Hepatocyte (in vitro differentiated cells): ENCODE data around the gene GPHN. TPM values are rescaled to one million over a fixed set of nuclear protein-coding genes. Genes with fewer than 3 reads are reported as not detected.

Source experiments
- DNase-seq: peaks from one replicate; pipeline ENCODE4 v3.0.0-alpha.2; 2016; ENCODE audit warnings: low spot score
- H2AFZ ChIP-seq: fragments of 200-600 bp; sonication (generic); 2 replicates; pipeline ENCODE4 v1.6.0; 2016; ENCODE audit warnings: antibody characterized with exemption, mild to moderate bottlenecking
- H3K27ac ChIP-seq: fragments of 200-600 bp; sonication (generic); 2 replicates; pipeline ENCODE4 v1.5.1; 2016; ENCODE audit warnings: mild to moderate bottlenecking
- H3K27me3 ChIP-seq: fragments of 200-600 bp; sonication (generic); 2 replicates; pipeline ENCODE4 v1.6.1; 2016
- H3K36me3 ChIP-seq: fragments of 200-600 bp; sonication (generic); replicated peaks from 2 replicates; pipeline ENCODE4 v1.5.1; 2016; ENCODE audit warnings: low read depth; ENCODE audit not compliant: insufficient read depth
- H3K4me1 ChIP-seq: fragments of 200-600 bp; sonication (generic); 2 replicates; pipeline ENCODE4 v1.5.1; 2016; ENCODE audit warnings: mild to moderate bottlenecking, moderate library complexity; ENCODE audit not compliant: insufficient read depth
- H3K4me2 ChIP-seq: fragments of 200-600 bp; sonication (generic); 2 replicates; pipeline ENCODE4 v1.6.0; 2016
- H3K4me3 ChIP-seq: fragments of 200-600 bp; sonication (generic); 2 replicates; pipeline ENCODE4 v1.5.1; 2016; ENCODE audit warnings: mild to moderate bottlenecking
- H3K79me2 ChIP-seq: fragments of 200-600 bp; sonication (generic); 2 replicates; pipeline ENCODE4 v1.6.0; 2017; ENCODE audit warnings: mild to moderate bottlenecking
- H3K9me2 ChIP-seq: fragments of 200-600 bp; sonication (generic); replicated peaks from 2 replicates; pipeline ENCODE4 v1.6.0; 2017; ENCODE audit warnings: mild to moderate bottlenecking; ENCODE audit not compliant: insufficient read depth
- H3K9me3 ChIP-seq: fragments of 200-600 bp; sonication (generic); 2 replicates; pipeline ENCODE4 v1.5.1; 2016; ENCODE audit warnings: low read depth, mild to moderate bottlenecking
- H4K20me1 ChIP-seq: fragments of 200-600 bp; sonication (generic); 2 replicates; pipeline ENCODE4 v1.6.0; 2016; ENCODE audit warnings: mild to moderate bottlenecking; ENCODE audit not compliant: insufficient read depth, poor library complexity, severe bottlenecking
- CTCF ChIP-seq: fragments of 200-600 bp; sonication (generic); IDR thresholded peaks from 2 replicates; pipeline ENCODE4 v1.5.1; 2016; ENCODE audit warnings: antibody characterized with exemption, mild to moderate bottlenecking; ENCODE audit not compliant: poor library complexity
- EZH2 ChIP-seq: fragments of 200-600 bp; sonication (generic); IDR thresholded peaks from 2 replicates; pipeline ENCODE4 v1.6.1; 2016; ENCODE audit warnings: antibody characterized with exemption, mild to moderate bottlenecking, borderline replicate concordance
- EZH2phosphoT487 ChIP-seq: fragments of 200-600 bp; sonication (generic); IDR thresholded peaks from one replicate; pipeline ENCODE4 v1.6.1; 2018; ENCODE audit warnings: antibody characterized with exemption, mild to moderate bottlenecking, low read depth, moderate library complexity; ENCODE audit not compliant: unreplicated experiment, severe bottlenecking
- WGBS: methylation state at CpG from one replicate; pipeline ENCODE4 v1.1.6; 2016; ENCODE audit warnings: low lambda C conversion rate; ENCODE audit errors: missing lambda C conversion rate; 5-methylcytosine and 5-hydroxymethylcytosine counted together
- polyA plus RNA-seq: library from polyadenylated mRNA; unstranded; fragments of >200 nt; fragmentation: Nextera tagmentation; extraction: Ambion mirVana; gene quantifications from 2 replicates; pipeline ENCODE4 v1.2.1, GENCODE V29; 2016
- total RNA-seq: library from RNA; depleted of rRNA; stranded (reverse); fragments of >200 nt; gene quantifications from 2 replicates; pipeline ENCODE4 v1.2.3, GENCODE V29; 2014

GPHN gene
- total and polyA plus RNA-seq, 2 experiments from 2014 or later, result 9.3 to 10.7 TPM

GRCh38 chr14:66884149-66884548 is 376.2 kb downstream of the GPHN start:
- WGBS, result 72% methylated on average over 2 of the region's 2 CpGs
- no peak overlapping the region for H3K4me2 ChIP-seq
- H3K36me3 ChIP-seq, result no peaks in the 10 kb centered on the region
- no peaks in the 10 kb centered on the region for H4K20me1 ChIP-seq
- H3K4me3 ChIP-seq, result no peak overlapping the region
- no peak for DNase-seq
- H3K9me3 ChIP-seq, result no peaks in the 10 kb centered on the region
- H3K4me1 ChIP-seq, result no peaks in the 10 kb centered on the region
- H2AFZ ChIP-seq, result no peak overlapping the region
- TF ChIP-seq EZH2 (no peak), EZH2phosphoT487 (no peak), CTCF (no peak)
- no peaks in the 10 kb centered on the region for H3K9me2 ChIP-seq
- no peak overlapping the region for H3K27ac ChIP-seq
- no peaks in the 10 kb centered on the region for H3K27me3 ChIP-seq
- H3K79me2 ChIP-seq, result no peaks in the 10 kb centered on the region

GRCh38 chr14:66900719-66901118 is 392.8 kb downstream of the GPHN start:
- 78% methylated on average over 2 of the region's 2 CpGs for WGBS
- Histone ChIP-seq H3K4me3 (no peak overlapping the region), H3K79me2 (no peaks in the 10 kb centered on the region), H3K27me3 (no peaks in the 10 kb centered on the region), H3K4me1 (no peaks in the 10 kb centered on the region), H3K9me3 (no peaks in the 10 kb centered on the region), H3K9me2 (no peaks in the 10 kb centered on the region), H4K20me1 (no peaks in the 10 kb centered on the region), H3K36me3 (no peaks in the 10 kb centered on the region), H3K27ac (no peak overlapping the region), H3K4me2 (no peak overlapping the region), H2AFZ (no peak overlapping the region)
- no peak for TF ChIP-seq EZH2phosphoT487
- no peak for TF ChIP-seq EZH2
- TF ChIP-seq CTCF, result no peak
- no peak for DNase-seq

- 84% methylated on average over 1 of the region's 1 CpG for WGBS
Observed at GRCh38 chr14:66910311-66910840, 402.4 kb downstream of the GPHN start.

More at GRCh38 chr14:66910311-66910840, 402.4 kb downstream of the GPHN start:
- H3K4me1 ChIP-seq, result no peaks in the 10 kb centered on the region
- H4K20me1 ChIP-seq, result no peaks in the 10 kb centered on the region
- DNase-seq, result no peak
- no peak overlapping the region for H3K4me2 ChIP-seq
- no peak overlapping the region for H3K4me3 ChIP-seq
- H3K36me3 ChIP-seq, result no peaks in the 10 kb centered on the region
- H3K9me3 ChIP-seq, result no peaks in the 10 kb centered on the region
- H3K27ac ChIP-seq, result no peak overlapping the region
- H3K79me2 ChIP-seq, result no peaks in the 10 kb centered on the region
- H2AFZ ChIP-seq, result no peak overlapping the region
- H3K27me3 ChIP-seq, result no peaks in the 10 kb centered on the region
- TF ChIP-seq EZH2phosphoT487 (no peak), CTCF (no peak), EZH2 (no peak)
- H3K9me2 ChIP-seq, result no peaks in the 10 kb centered on the region
